NCI-H1105 (cell line): ENCODE measurements around the gene MADD.
A peak's percentile ranks its signal among the peaks of the same experiment; 100 is the strongest.
"Not testable (repeated sequence)": the region's sequence is repeated elsewhere in the genome, so short reads cannot be mapped to it uniquely, and the experiment has no call there.

Experiments used
- DNase-seq: peaks from one replicate; lab custom pipeline; 2025; lab: John Stamatoyannopoulos, UW

The MADD gene

GRCh38 chr11:47318166-47318565 is 48.2 kb downstream of the MADD start:
- no peak for DNase-seq

- DNase-seq: no peak
Observed at GRCh38 chr11:47324520-47324919, 54.6 kb downstream of the MADD start.

GRCh38 chr11:47325271-47326041 is 55.5 kb downstream of the MADD start:
- DNase-seq: peak; percentile 53

- DNase-seq: no peak
Observed at GRCh38 chr11:47326198-47326597, 56.3 kb downstream of the MADD start.

- peak; percentile 93 for DNase-seq
Observed at GRCh38 chr11:47327025-47327424, 57.1 kb downstream of the MADD start.

GRCh38 chr11:47327949-47328348 is 58.0 kb downstream of the MADD start:
- no peak for DNase-seq

GRCh38 chr11:47328449-47329390 is 58.8 kb downstream of the MADD start:
- no peak for DNase-seq

- no peak for DNase-seq
Observed at GRCh38 chr11:47329431-47329986, 59.6 kb downstream of the MADD start.

DNA sequence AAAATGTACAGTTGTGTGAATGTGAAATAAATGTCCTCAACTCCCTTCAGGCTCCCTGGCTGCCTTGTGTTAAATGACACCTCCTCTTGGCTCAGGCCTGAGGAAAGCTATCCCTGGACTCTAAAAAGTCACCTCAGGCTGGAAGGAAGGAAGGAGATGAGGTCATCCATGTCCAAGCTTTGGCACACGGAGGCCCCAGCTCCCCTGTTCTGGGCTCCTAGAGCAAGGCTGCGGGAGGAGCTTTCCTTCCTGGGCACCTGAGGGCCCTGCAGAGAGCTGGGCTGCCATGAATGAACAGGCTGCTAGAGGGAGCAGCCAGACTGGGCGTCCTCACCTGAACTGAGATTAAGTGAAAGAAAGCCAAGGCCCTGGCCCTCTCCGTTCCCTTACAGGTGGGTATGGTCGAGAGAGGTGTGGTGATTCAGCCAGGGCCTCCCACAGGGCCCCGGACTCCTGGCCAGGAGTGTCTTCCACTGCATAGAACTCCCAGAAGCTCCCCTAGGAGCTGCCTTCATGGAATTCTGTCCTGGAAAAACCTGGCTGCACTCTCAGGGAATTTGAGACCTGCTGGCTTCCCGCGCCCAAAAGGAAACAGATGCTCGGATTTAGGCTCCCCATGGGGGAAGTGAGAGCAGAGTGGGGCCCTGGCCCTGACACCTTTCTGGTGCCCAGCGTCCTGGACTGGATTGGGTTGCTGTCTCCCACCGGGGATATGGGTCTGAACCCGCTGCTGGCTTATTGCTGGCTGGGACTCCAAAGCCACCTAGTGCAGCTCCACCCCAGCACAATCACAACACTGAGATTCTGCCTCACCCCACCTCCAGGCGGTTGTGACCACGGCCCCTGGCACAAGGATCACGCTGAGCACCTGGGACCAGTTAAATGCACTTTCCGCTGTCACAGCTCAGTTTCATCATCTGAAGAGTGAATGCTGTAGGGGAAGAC is 60.3 kb downstream of the MADD start:
- DNase-seq: no peak

GRCh38 chr11:47331454-47332302 is 61.7 kb downstream of the MADD start:
- no peak for DNase-seq

DNA sequence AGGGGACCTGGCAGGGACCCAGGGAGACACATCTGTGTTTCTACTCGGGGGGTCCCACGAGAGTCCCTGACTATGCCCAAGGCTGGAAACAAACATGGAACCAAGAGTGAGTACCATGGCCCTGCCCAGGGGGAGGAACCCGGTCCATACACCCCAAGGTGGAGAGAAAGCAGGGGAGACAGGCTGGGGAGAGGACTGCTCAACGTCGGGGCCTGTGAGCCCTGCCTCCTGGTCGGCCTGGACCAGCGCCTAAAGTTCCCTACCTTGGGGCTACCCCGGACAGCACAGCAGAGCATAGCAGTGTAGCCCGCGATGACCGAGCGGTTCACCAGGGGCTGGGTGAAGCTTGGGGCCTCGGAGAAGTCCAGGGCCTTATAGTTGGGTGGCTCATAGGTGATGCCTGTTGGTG is 62.4 kb downstream of the MADD start:
- DNase-seq: no peak

DNA sequence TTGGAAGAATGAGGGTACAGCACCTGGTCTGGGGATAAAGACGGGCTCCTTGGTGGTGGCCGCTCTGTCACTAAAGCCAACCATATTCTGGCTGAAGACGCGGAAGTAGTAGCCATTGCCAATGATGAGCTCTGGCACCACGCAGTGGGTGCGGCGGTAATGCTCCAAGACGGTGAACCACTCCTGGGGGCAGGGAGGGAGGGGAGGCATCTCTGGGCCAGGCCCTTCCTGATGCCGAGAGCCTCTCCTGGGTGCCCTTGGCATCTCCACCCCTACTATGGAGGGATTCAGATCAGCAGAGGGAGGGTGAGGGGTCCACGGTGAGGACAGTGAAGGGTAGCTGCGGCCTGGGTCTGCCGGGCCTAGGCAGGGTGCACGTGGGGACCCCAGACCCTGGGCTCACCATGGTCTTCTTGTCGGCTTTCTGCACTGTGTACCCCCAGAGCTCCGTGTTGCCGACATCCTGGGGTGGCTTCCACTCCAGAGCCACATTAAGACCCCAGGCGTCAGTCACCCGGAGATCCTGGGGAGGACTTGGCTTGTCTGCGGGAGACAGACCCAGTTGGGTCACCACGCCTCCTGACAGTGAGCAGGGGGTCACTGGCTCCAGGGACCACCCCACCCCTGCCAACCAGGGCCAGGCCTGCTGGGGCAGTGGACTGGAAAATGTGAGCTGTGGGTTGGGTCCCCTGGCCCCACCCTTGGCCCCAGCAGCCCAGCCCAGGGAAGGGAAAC is 63.0 kb downstream of the MADD start:
- no peak for DNase-seq

GRCh38 chr11:47333526-47333845 is 63.6 kb downstream of the MADD start:
- no peak for DNase-seq

DNA sequence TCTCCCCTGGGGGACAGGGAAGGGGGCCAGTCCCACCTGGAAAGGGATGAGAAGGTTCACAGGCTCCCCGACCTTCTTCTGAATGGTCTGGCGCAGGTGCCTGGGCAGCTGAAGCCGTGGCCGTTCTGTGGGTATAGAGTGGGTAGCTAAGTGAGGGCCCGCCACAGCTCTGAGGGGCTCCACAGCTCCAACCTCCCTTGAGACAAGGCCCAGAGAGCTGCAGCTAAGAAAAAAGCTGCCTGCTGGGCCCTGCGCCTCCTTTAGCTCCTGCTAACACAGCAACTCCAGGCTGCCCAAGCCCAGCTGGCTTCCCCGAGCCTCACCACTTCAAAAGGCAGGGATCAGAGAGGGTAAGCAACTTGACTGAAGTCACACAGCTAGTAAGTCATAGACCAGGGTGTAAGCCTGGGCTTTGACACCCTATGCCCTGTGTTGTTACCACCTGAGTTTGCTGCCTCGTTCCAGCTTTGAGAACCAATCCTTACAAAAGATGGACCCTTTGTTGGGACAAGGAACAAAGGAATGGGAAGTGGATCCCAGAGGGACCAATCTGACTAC is 64.0 kb downstream of the MADD start:
- DNase-seq: no peak

DNA sequence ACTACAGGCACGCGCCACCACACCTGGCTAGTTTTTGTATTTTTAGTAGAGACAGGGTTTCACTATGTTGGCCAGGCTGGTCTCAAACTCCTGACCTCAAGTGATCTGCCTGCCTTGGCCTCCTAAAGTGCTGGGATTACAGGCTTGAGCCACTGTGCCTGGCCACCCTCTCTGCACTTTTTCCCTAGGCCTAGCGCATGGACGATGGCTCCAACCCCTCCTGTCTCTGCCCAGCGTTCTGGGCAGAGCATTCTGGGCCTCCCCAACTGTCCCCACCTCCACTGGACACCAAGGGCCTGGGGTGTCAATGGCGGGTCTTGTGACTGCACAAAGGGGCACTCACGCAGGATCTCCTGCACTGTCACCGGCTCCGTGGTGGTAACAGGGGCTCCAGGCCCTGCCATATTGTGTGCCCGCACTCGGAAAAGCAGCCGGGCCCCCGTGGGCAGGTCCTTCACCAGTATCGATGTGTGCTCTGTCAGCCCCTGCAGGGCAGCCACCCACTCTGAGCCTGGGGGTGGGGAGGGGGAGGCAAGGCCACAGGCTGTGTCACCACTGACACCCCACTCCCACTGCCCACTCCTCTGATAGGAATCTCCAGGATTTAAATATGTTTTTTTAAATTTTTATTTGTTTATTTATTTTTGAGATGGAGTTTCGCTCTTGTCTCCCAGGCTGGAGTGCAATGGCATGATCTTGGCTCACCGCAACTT is 64.9 kb downstream of the MADD start:
- not testable (repeated sequence) for DNase-seq

- no peak for DNase-seq
Observed at GRCh38 chr11:47335733-47336132, 65.8 kb downstream of the MADD start.

GRCh38 chr11:47336595-47336994 is 66.7 kb downstream of the MADD start:
- DNase-seq: no peak

- no peak for DNase-seq
Observed at GRCh38 chr11:47337229-47337924, 67.4 kb downstream of the MADD start.
